OCI-LY1 (cell line): Measurements from ENCODE around the gene FHIT.

Experiments used
- H2AFZ ChIP-seq: fragments of 200-600 bp; sonication (generic), shearing (Covaris generic); 2 replicates; pipeline ENCODE4 v1.6.0; 2014; ENCODE audit warnings: antibody characterized with exemption, mild to moderate bottlenecking, low read length
- H3F3A ChIP-seq: fragments of 200-600 bp; sonication (generic), shearing (Covaris generic); 2 replicates; pipeline ENCODE4 v1.6.0; 2014; ENCODE audit warnings: mild to moderate bottlenecking, antibody characterized with exemption, low read length, moderate library complexity; ENCODE audit not compliant: insufficient read depth
- H3K27ac ChIP-seq: fragments of 200-600 bp; sonication (generic); 2 replicates; pipeline ENCODE4 v1.5.1; 2014; ENCODE audit warnings: low read length, mixed run types, mild to moderate bottlenecking, low read depth; ENCODE audit not compliant: poor library complexity, severe bottlenecking
- H3K27me3 ChIP-seq: fragments of 200-600 bp; sonication (generic); 2 replicates; pipeline ENCODE4 v1.6.0; 2014; ENCODE audit warnings: antibody characterized with exemption, mild to moderate bottlenecking, low read length, moderate library complexity; ENCODE audit not compliant: insufficient read depth
- H3K36me3 ChIP-seq: fragments of 200-600 bp; sonication (generic); 2 replicates; pipeline ENCODE4 v1.6.1; 2014; ENCODE audit warnings: mild to moderate bottlenecking, antibody characterized with exemption, low read length, moderate library complexity, mixed read lengths; ENCODE audit not compliant: insufficient read depth
- H3K4me1 ChIP-seq: fragments of 200-600 bp; sonication (generic); 2 replicates; pipeline ENCODE4 v1.5.1; 2014; ENCODE audit warnings: mild to moderate bottlenecking, low read length, moderate library complexity; ENCODE audit not compliant: insufficient read depth, severe bottlenecking
- H3K4me2 ChIP-seq: fragments of 200-600 bp; sonication (generic), shearing (Covaris generic); 2 replicates; pipeline ENCODE4 v1.6.1; 2014; ENCODE audit warnings: low read length
- H3K4me3 ChIP-seq: fragments of 200-600 bp; sonication (generic); 2 replicates; pipeline ENCODE4 v1.5.1; 2014; ENCODE audit warnings: low read length, low read depth, mild to moderate bottlenecking, mixed read lengths; ENCODE audit not compliant: poor library complexity, severe bottlenecking
- H3K79me2 ChIP-seq: fragments of 200-600 bp; shearing (Covaris generic); 2 replicates; pipeline ENCODE4 v1.6.1; 2016; ENCODE audit warnings: mixed run types, low read length, mixed read lengths; ENCODE audit not compliant: insufficient read depth
- H3K9ac ChIP-seq: fragments of 200-600 bp; sonication (generic), shearing (Covaris generic); 2 replicates; pipeline ENCODE4 v1.6.1; 2014; ENCODE audit warnings: mild to moderate bottlenecking, low read length, mixed read lengths
- H3K9me2 ChIP-seq: fragments of 200-600 bp; sonication (generic), shearing (Covaris generic); 2 replicates; pipeline ENCODE4 v1.6.1; 2014; ENCODE audit warnings: low read depth, mild to moderate bottlenecking, low read length, mixed read lengths
- H3K9me3 ChIP-seq: fragments of 200-600 bp; shearing (Covaris generic); 2 replicates; pipeline ENCODE4 v1.6.1; 2014; ENCODE audit warnings: low read length, mixed read lengths
- H4K20me1 ChIP-seq: fragments of 200-600 bp; sonication (generic), shearing (Covaris generic); 2 replicates; pipeline ENCODE4 v1.6.0; 2016; ENCODE audit warnings: mild to moderate bottlenecking, low read length; ENCODE audit not compliant: insufficient read depth
- EZH2 ChIP-seq: fragments of 200-600 bp; sonication (generic), shearing (Covaris generic); IDR thresholded peaks from 2 replicates; pipeline ENCODE4 v1.8.0; 2017; ENCODE audit warnings: borderline replicate concordance, mixed run types, mild to moderate bottlenecking, antibody characterized with exemption, low read length, moderate library complexity, mixed read lengths
- TF ChIP-seq, protein P1 (sequence below): fragments of 200-600 bp; sonication (generic), shearing (Covaris generic); IDR thresholded peaks from 2 replicates; pipeline ENCODE4 v1.5.1; 2017; ENCODE audit warnings: mild to moderate bottlenecking, antibody characterized with exemption, low read length, moderate library complexity, mixed read lengths

Gene FHIT

DNA sequence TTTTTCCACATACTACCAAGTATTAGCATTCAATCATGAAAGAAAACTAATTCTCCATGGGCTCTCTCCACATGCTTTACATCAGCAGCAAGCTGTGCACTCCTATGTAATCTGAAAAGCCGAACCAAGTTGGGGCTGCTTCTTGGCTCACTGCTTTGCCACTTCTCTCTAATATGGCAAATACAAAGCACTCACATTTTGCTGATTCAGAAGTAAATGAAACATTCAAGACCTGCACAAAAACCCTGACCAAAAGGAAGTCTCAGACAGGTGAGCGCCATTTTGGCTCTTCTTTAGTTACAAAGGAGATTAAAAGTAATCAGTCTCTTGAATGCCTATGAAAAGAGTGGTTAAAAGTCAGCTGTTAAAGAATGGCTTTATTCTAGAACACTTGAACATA lies 915.2 kb downstream of the FHIT start:
- TF ChIP-seq EZH2: no peak
- TF ChIP-seq, protein P1, sequence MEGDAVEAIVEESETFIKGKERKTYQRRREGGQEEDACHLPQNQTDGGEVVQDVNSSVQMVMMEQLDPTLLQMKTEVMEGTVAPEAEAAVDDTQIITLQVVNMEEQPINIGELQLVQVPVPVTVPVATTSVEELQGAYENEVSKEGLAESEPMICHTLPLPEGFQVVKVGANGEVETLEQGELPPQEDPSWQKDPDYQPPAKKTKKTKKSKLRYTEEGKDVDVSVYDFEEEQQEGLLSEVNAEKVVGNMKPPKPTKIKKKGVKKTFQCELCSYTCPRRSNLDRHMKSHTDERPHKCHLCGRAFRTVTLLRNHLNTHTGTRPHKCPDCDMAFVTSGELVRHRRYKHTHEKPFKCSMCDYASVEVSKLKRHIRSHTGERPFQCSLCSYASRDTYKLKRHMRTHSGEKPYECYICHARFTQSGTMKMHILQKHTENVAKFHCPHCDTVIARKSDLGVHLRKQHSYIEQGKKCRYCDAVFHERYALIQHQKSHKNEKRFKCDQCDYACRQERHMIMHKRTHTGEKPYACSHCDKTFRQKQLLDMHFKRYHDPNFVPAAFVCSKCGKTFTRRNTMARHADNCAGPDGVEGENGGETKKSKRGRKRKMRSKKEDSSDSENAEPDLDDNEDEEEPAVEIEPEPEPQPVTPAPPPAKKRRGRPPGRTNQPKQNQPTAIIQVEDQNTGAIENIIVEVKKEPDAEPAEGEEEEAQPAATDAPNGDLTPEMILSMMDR: no peak
- Histone ChIP-seq H3K9me3 (no peaks in the 10 kb centered on the region), H3K9ac (no peak overlapping the region), H3K4me3 (no peak overlapping the region), H3K9me2 (no peaks in the 10 kb centered on the region), H3K36me3 (no peaks in the 10 kb centered on the region), H3K27me3 (no peaks in the 10 kb centered on the region), H4K20me1 (no peaks in the 10 kb centered on the region), H3K27ac (no peak overlapping the region), H3K4me1 (no peaks in the 10 kb centered on the region), H3F3A (no peaks in the 10 kb centered on the region), H2AFZ (no peak overlapping the region), H3K4me2 (no peak overlapping the region), H3K79me2 (no peaks in the 10 kb centered on the region)

DNA sequence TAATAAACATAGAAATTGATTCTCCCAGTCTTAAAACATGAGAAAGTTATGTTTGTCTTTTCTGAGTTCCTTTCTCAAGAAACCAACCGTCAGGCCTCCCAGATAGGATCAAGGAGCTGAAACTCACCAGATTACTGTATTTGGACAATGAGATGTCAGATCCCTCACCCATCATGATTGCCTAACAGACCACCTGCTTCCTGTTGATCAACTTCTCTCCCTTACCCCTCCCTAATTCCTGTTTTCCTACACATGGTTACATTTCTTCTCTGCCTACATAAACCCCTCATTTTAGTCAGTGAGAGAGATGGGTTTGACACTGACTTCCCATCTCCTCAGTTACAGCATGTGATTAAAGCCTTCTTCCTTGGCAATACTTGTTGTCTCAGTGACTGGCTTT lies 917.5 kb downstream of the FHIT start:
- no peak overlapping the region for H3K9ac ChIP-seq
- no peaks in the 10 kb centered on the region for H3K9me2 ChIP-seq
- H3K27me3 ChIP-seq: no peaks in the 10 kb centered on the region
- TF ChIP-seq EZH2: no peak
- TF ChIP-seq, protein P1: no peak
- H2AFZ ChIP-seq: no peak overlapping the region
- no peaks in the 10 kb centered on the region for H4K20me1 ChIP-seq
- H3K4me2 ChIP-seq: no peak overlapping the region
- H3K9me3 ChIP-seq: no peaks in the 10 kb centered on the region
- H3K36me3 ChIP-seq: no peaks in the 10 kb centered on the region
- H3K4me1 ChIP-seq: no peaks in the 10 kb centered on the region
- no peaks in the 10 kb centered on the region for H3K79me2 ChIP-seq
- H3K4me3 ChIP-seq: no peak overlapping the region
- H3K27ac ChIP-seq: no peak overlapping the region
- H3F3A ChIP-seq: no peaks in the 10 kb centered on the region

DNA sequence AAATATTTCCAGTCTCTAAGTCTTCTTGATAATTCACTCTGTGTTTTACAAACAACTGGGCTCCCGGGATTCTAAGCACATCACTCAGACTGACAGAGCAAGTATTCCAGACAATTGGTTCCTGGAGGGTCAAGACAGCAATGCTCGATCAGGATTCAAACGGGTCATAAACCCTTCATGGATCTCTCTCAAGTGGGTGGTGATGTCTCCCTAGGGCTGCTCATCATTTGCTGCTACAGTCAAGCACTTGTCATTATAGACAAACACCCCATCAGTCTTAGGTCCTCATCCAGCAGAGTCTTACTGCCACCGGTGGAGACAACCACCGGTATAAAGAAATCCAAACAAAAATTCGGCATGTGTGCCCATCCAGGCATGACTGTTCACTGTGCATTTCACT lies 921.1 kb downstream of the FHIT start:
- H3K4me1 ChIP-seq: peaks cover 5% of the 10 kb centered on the region
- no peaks in the 10 kb centered on the region for H3F3A ChIP-seq
- H4K20me1 ChIP-seq: no peaks in the 10 kb centered on the region
- no peak overlapping the region for H3K9ac ChIP-seq
- TF ChIP-seq EZH2: no peak
- TF ChIP-seq, protein P1: no peak
- H3K9me2 ChIP-seq: no peaks in the 10 kb centered on the region
- no peak overlapping the region for H3K4me3 ChIP-seq
- no peak overlapping the region for H3K4me2 ChIP-seq
- no peaks in the 10 kb centered on the region for H3K36me3 ChIP-seq
- no peaks in the 10 kb centered on the region for H3K9me3 ChIP-seq
- H3K27ac ChIP-seq: no peak overlapping the region
- H2AFZ ChIP-seq: no peak overlapping the region
- H3K27me3 ChIP-seq: no peaks in the 10 kb centered on the region
- no peaks in the 10 kb centered on the region for H3K79me2 ChIP-seq
